Transverse colon (tissue), 4 donors: ENCODE data around the gene KCNH2.

Experiments used
- CTCF ChIP-seq, 5 experiments: fragments of 200-600 bp in 3 of 5; fragments of 450-650 bp in 2 of 5; sonication (generic) in 3 of 5; IDR thresholded peaks; 1 replicate in 2 of 5; 2 replicates in 3 of 5; pipeline ENCODE4 v1.5.1; 2016 to 2017; ENCODE audit warnings: antibody characterized with exemption in 5 of 5, inconsistent platforms in 3 of 5, mild to moderate bottlenecking in 2 of 5, moderate library complexity in 1 of 5
- POLR2A ChIP-seq: fragments of 450-650 bp; IDR thresholded peaks from one replicate; pipeline ENCODE4 v1.6.1; 2016; ENCODE audit warnings: antibody characterized with exemption, mild to moderate bottlenecking, moderate library complexity
- POLR2AphosphoS5 ChIP-seq, 3 donors: sonication (generic); formaldehyde crosslinking; IDR thresholded peaks; one replicate each; pipeline ENCODE4 v1.6.1; 2016; ENCODE audit warnings: antibody characterized with exemption in 3 of 3

GRCh38 chr7:150923802-150924201 is 54.3 kb downstream of the KCNH2 start:
- TF ChIP-seq CTCF (IDR thresholded peaks at IDR 0.05) (no peak), POLR2A (no peak), POLR2AphosphoS5 (IDR thresholded peaks at IDR 0.05) (no peak)
